Stimulated activated CD8-positive, alpha-beta memory T cell treated with anti-CD3 and anti-CD28 coated beads, Interleukin-7, amount 100 ng/mL, for 4 hours (primary cell): Measurements from ENCODE around the gene PPP4R3C.
"Not testable (repeated sequence)": the region's sequence is repeated elsewhere in the genome, so short reads cannot be mapped to it uniquely, and the experiment has no call there.

Source experiments
- DNase-seq, 2 donors: peaks; one replicate each; pipeline ENCODE4 v3.0.0-alpha.2; 2020; ENCODE audit warnings: low read depth in 2 of 2

Gene PPP4R3C

GRCh38 chrX:27463187-27463586 is at the start of gene PPP4R3C:
PPP4R3C (minus strand) TSS chrX:27463341; CDS start chrX:27463296, 45 bp downstream.
- no peak for DNase-seq

GRCh38 chrX:27491397-27491796 is 28.3 kb upstream of the PPP4R3C start:
- DNase-seq, result no peak

- DNase-seq, result no peak
These were observed 2.9 kb upstream of the PPP4R3C start for GRCh38 chrX:27466051-27466450.

GRCh38 chrX:27465036-27465435 is 1.9 kb upstream of the PPP4R3C start:
- no peak for DNase-seq

- not testable (repeated sequence) for DNase-seq
These were observed 4.0 kb downstream of the PPP4R3C start for GRCh38 chrX:27459129-27459528.

GRCh38 chrX:27458544-27458943 is 4.6 kb downstream of the PPP4R3C start:
- not testable (repeated sequence) for DNase-seq

GRCh38 chrX:27451324-27451723 is 11.8 kb downstream of the PPP4R3C start:
- DNase-seq, result no peak

GRCh38 chrX:27446423-27446822 is 16.7 kb downstream of the PPP4R3C start:
- no peak for DNase-seq

- no peak for DNase-seq
These were observed 17.7 kb downstream of the PPP4R3C start for GRCh38 chrX:27445438-27445837.

- DNase-seq, result no peak
These were observed 18.8 kb downstream of the PPP4R3C start for GRCh38 chrX:27444093-27444908.

- not testable (repeated sequence) for DNase-seq
These were observed 20.7 kb downstream of the PPP4R3C start for GRCh38 chrX:27442392-27442791.

GRCh38 chrX:27439771-27440170 is 23.4 kb downstream of the PPP4R3C start:
- no peak for DNase-seq

- DNase-seq, result no peak
These were observed 24.2 kb downstream of the PPP4R3C start for GRCh38 chrX:27438937-27439336.

GRCh38 chrX:27435031-27435430 is 28.1 kb downstream of the PPP4R3C start:
- DNase-seq, result no peak
